ENCODE measurements around the gene CRBN.

DNA sequence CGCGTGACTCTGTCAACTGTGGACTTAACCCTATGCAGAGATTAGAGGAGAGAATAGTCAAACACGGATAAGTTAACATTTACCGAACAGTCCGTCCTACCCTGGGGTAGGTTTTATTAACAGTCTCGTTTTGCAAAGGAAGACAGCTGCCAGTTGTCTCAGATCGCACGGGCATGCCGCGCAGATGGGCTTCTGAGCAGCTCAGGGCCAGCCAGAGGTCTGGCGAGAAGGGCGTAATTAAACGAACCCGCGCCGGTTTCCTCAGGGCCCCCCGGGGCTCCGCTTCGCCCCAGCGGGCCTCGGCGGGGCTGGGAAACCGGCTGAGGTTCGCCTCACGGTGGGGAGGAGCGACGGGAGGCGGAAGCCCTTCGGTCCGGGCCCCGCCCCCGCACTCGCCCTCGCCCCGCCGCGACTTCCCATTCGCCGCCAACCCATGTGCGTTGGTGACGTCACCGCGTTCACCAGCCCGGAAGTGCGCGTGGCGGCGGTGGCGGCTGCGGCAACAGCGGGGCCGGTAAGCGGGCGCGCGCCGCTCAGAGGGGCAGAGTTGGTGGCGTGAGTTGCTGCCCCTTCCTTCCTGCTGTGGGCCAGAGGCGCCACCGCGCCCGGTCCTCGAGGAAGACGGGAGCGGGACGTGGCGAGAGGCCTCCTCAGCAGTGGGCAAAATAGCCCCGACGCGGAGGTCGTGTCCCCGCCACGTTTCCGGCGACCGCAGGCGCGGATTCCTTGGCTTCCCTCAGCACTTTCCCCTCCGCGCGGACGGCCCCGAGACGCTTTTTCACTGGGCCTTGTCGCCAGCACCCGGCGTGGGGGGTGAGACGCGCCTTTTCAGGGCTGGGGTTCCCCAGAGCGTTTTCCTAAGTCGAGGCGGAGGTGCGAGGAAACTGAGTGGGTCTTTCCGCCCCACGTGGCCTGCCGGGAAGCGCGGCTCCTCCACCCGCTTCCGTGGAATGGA, 52.7 kb downstream of the CRBN start, which contains the start of gene TRNT1:
- TF ChIP-seq EZH2 (IDR thresholded peaks at IDR 0.05; ENCODE audit: insufficient read depth, poor library complexity, severe bottlenecking) (no peak), EZH2phosphoT487 (IDR thresholded peaks at IDR 0.05; ENCODE audit: insufficient read depth, low read depth) (no peak)
